GM23338 (cell line): Measurements from ENCODE around the gene DYNLT2B. TPM values are rescaled to one million over a fixed set of nuclear protein-coding genes. Genes with fewer than 3 reads are reported as not detected.
A peak's percentile ranks its signal among the peaks of the same experiment; 100 is the strongest.

ENCODE experiments used
- ATAC-seq: fragments of 200-7000 bp; cut with Tn5 transposase; 3 replicates; pipeline ENCODE4 v1.9.1; 2020
- DNase-seq: peaks from one replicate; pipeline ENCODE4 v3.0.0-alpha.2; 2015; ENCODE audit warnings: low spot score
- H2AFZ ChIP-seq: fragments of 200-600 bp; sonication (generic); 2 replicates; pipeline ENCODE4 v1.8.0; 2016; ENCODE audit warnings: antibody characterized with exemption, mild to moderate bottlenecking, moderate library complexity
- H3F3A ChIP-seq: fragments of 200-600 bp; sonication (generic); replicated peaks from 2 replicates; pipeline ENCODE4 v1.8.0; 2017; ENCODE audit warnings: antibody characterized with exemption, mixed run types, low read depth
- H3K27ac ChIP-seq: fragments of 200-600 bp; sonication (generic); 2 replicates; pipeline ENCODE4 v1.6.1; 2016; ENCODE audit warnings: low read depth
- H3K27me3 ChIP-seq: fragments of 200-600 bp; sonication (generic); 2 replicates; pipeline ENCODE4 v1.8.0; 2016; ENCODE audit warnings: mild to moderate bottlenecking, mixed run types, moderate library complexity; ENCODE audit not compliant: insufficient read depth
- H3K36me3 ChIP-seq: fragments of 200-600 bp; sonication (generic); 2 replicates; pipeline ENCODE4 v1.8.0; 2016; ENCODE audit warnings: mild to moderate bottlenecking; ENCODE audit not compliant: insufficient read depth
- H3K4me1 ChIP-seq: fragments of 200-600 bp; sonication (generic); 2 replicates; pipeline ENCODE4 v1.8.0; 2016; ENCODE audit warnings: mild to moderate bottlenecking, moderate library complexity; ENCODE audit not compliant: insufficient read depth
- H3K4me2 ChIP-seq: fragments of 200-600 bp; sonication (generic); 2 replicates; pipeline ENCODE4 v1.7.1; 2017; ENCODE audit warnings: mixed run types
- H3K4me3 ChIP-seq: fragments of 200-600 bp; sonication (generic); 2 replicates; pipeline ENCODE4 v1.6.1; 2016; ENCODE audit warnings: mixed run types
- H3K79me2 ChIP-seq: fragments of 200-600 bp; sonication (generic); replicated peaks from 2 replicates; pipeline ENCODE4 v1.8.0; 2017; ENCODE audit warnings: mild to moderate bottlenecking; ENCODE audit not compliant: insufficient read depth
- H3K9me2 ChIP-seq: fragments of 200-600 bp; sonication (generic); 2 replicates; pipeline ENCODE4 v1.8.0; 2017; ENCODE audit not compliant: insufficient read depth
- H4K20me1 ChIP-seq: fragments of 200-600 bp; sonication (generic); replicated peaks from 2 replicates; pipeline ENCODE4 v1.8.0; 2017; ENCODE audit warnings: mild to moderate bottlenecking; ENCODE audit not compliant: insufficient read depth
- H3K27ac Mint-ChIP-seq: 2 replicates; pipeline ENCODE4 v1.8.0; 2020; ENCODE audit warnings: inconsistent platforms, mild to moderate bottlenecking, moderate library complexity, mixed read lengths
- H3K27me3 Mint-ChIP-seq: 3 replicates; pipeline ENCODE4 v1.8.0; 2022; ENCODE audit warnings: low read depth, mild to moderate bottlenecking, moderate library complexity, mixed read lengths, inconsistent platforms; ENCODE audit not compliant: insufficient read depth, poor library complexity
- H3K36me3 Mint-ChIP-seq: 3 replicates; pipeline ENCODE4 v1.8.0; 2021; ENCODE audit warnings: low read depth, mild to moderate bottlenecking, inconsistent platforms, moderate library complexity, mixed read lengths
- H3K4me1 Mint-ChIP-seq: 3 replicates; pipeline ENCODE4 v1.8.0; 2020; ENCODE audit warnings: mild to moderate bottlenecking, inconsistent platforms, mixed read lengths
- H3K4me3 Mint-ChIP-seq: 3 replicates; pipeline ENCODE4 v1.8.0; 2021; ENCODE audit warnings: moderate library complexity, mild to moderate bottlenecking, inconsistent platforms, mixed read lengths
- H3K9me3 Mint-ChIP-seq: 3 replicates; pipeline ENCODE4 v1.8.0; 2020; ENCODE audit warnings: moderate library complexity, mild to moderate bottlenecking, inconsistent platforms, mixed read lengths
- CREB1 ChIP-seq: fragments of 250-450 bp; sonication (Bioruptor Pico); IDR thresholded peaks from 2 replicates; pipeline ENCODE4 v1.5.0; 2020; ENCODE audit warnings: low read depth, mild to moderate bottlenecking, moderate library complexity
- EZH2 ChIP-seq: fragments of 200-600 bp; sonication (generic); IDR thresholded peaks from one replicate; pipeline ENCODE4 v1.8.0; 2017; ENCODE audit warnings: antibody characterized with exemption, mild to moderate bottlenecking, low read depth; ENCODE audit not compliant: unreplicated experiment
- EZH2phosphoT487 ChIP-seq: fragments of 200-600 bp; sonication (generic); IDR thresholded peaks from one replicate; pipeline ENCODE4 v1.8.1; 2018; ENCODE audit warnings: antibody characterized with exemption; ENCODE audit not compliant: unreplicated experiment
- JUNB ChIP-seq: IDR thresholded peaks from one replicate; pipeline ENCODE4 v1.6.1; 2016; ENCODE audit warnings: antibody characterized with exemption; ENCODE audit not compliant: unreplicated experiment
- NANOG ChIP-seq: IDR thresholded peaks from 2 replicates; pipeline ENCODE4 v1.6.1; 2016; ENCODE audit warnings: antibody characterized with exemption, borderline replicate concordance
- STAT1 ChIP-seq: IDR thresholded peaks from one replicate; pipeline ENCODE4 v1.6.1; 2016; ENCODE audit warnings: antibody characterized with exemption; ENCODE audit not compliant: unreplicated experiment
- ZNF114 ChIP-seq: fragments of 250-450 bp; sonication (Bioruptor Pico); IDR thresholded peaks from 2 replicates; pipeline ENCODE4 v1.5.0; 2020; ENCODE audit warnings: mild to moderate bottlenecking, moderate library complexity
- ZNF331 ChIP-seq: fragments of 250-450 bp; sonication (Bioruptor Pico); IDR thresholded peaks from 2 replicates; pipeline ENCODE4 v1.5.0; 2020; ENCODE audit warnings: low read depth, mild to moderate bottlenecking, moderate library complexity
- polyA plus RNA-seq: library from polyadenylated mRNA; unstranded; fragments of >200 nt; fragmentation: Nextera tagmentation; extraction: Ambion mirVana; gene quantifications from 2 replicates; pipeline ENCODE4 v1.2.1, GENCODE V29; 2016
- total RNA-seq: library from RNA; depleted of rRNA; stranded (reverse); fragments of >200 nt; shearing (Covaris generic); gene quantifications from 2 replicates; pipeline ENCODE4 v1.2.3, GENCODE V29; 2014
- TF ChIP-seq, protein P1 (sequence below): IDR thresholded peaks from 2 replicates; pipeline ENCODE4 v1.6.1; 2016; ENCODE audit warnings: antibody characterized with exemption
- TF ChIP-seq, protein P2 (sequence below): fragments of 250-450 bp; sonication (Bioruptor Pico); IDR thresholded peaks from 2 replicates; pipeline ENCODE4 v1.5.0; 2020; ENCODE audit warnings: mild to moderate bottlenecking, moderate library complexity
- TF ChIP-seq, protein P3 (sequence below), 2 experiments: fragments of 200-600 bp in 1 of 2; sonication (generic) in 1 of 2; conservative IDR thresholded peaks; 2 replicates each; pipeline versions ENCODE4 v1.5.1 to v1.6.1; 2016 to 2017; ENCODE audit warnings: antibody characterized with exemption in 2 of 2, low read depth in 2 of 2, mild to moderate bottlenecking in 2 of 2, moderate library complexity in 1 of 2
- TF ChIP-seq, protein P4 (sequence below): IDR thresholded peaks from one replicate; pipeline ENCODE4 v1.6.1; 2018; ENCODE audit warnings: antibody characterized with exemption; ENCODE audit not compliant: unreplicated experiment

The DYNLT2B gene
- total and polyA plus RNA-seq, 2 experiments from 2014 or later, result 11.3 to 42.7 TPM

DNA sequence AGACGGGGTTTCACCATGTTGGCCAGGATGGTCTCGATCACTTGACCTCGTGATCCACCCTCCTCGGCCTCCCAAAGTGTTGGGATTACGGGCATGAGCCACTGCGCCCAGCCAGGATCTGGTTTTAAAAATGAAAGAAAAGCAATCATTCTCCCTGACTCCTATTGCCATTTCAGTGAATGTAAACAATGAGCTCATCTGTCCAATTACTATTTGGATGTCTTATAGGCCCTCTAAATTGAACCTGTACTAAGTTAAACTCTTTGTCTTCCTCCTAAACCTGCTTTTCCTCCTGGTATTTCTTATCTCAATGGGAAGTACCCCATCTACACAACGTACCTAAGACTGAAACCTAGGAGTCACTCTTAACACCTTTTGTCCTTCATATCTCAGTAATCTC lies 54.2 kb downstream of the DYNLT2B start:
- no peak for TF ChIP-seq NANOG
- TF ChIP-seq, protein P1, sequence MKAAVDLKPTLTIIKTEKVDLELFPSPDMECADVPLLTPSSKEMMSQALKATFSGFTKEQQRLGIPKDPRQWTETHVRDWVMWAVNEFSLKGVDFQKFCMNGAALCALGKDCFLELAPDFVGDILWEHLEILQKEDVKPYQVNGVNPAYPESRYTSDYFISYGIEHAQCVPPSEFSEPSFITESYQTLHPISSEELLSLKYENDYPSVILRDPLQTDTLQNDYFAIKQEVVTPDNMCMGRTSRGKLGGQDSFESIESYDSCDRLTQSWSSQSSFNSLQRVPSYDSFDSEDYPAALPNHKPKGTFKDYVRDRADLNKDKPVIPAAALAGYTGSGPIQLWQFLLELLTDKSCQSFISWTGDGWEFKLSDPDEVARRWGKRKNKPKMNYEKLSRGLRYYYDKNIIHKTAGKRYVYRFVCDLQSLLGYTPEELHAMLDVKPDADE, result no peak
- TF ChIP-seq ZNF331, result no peak
- TF ChIP-seq EZH2phosphoT487, result no peak
- no peak for TF ChIP-seq JUNB
- TF ChIP-seq, protein P2, sequence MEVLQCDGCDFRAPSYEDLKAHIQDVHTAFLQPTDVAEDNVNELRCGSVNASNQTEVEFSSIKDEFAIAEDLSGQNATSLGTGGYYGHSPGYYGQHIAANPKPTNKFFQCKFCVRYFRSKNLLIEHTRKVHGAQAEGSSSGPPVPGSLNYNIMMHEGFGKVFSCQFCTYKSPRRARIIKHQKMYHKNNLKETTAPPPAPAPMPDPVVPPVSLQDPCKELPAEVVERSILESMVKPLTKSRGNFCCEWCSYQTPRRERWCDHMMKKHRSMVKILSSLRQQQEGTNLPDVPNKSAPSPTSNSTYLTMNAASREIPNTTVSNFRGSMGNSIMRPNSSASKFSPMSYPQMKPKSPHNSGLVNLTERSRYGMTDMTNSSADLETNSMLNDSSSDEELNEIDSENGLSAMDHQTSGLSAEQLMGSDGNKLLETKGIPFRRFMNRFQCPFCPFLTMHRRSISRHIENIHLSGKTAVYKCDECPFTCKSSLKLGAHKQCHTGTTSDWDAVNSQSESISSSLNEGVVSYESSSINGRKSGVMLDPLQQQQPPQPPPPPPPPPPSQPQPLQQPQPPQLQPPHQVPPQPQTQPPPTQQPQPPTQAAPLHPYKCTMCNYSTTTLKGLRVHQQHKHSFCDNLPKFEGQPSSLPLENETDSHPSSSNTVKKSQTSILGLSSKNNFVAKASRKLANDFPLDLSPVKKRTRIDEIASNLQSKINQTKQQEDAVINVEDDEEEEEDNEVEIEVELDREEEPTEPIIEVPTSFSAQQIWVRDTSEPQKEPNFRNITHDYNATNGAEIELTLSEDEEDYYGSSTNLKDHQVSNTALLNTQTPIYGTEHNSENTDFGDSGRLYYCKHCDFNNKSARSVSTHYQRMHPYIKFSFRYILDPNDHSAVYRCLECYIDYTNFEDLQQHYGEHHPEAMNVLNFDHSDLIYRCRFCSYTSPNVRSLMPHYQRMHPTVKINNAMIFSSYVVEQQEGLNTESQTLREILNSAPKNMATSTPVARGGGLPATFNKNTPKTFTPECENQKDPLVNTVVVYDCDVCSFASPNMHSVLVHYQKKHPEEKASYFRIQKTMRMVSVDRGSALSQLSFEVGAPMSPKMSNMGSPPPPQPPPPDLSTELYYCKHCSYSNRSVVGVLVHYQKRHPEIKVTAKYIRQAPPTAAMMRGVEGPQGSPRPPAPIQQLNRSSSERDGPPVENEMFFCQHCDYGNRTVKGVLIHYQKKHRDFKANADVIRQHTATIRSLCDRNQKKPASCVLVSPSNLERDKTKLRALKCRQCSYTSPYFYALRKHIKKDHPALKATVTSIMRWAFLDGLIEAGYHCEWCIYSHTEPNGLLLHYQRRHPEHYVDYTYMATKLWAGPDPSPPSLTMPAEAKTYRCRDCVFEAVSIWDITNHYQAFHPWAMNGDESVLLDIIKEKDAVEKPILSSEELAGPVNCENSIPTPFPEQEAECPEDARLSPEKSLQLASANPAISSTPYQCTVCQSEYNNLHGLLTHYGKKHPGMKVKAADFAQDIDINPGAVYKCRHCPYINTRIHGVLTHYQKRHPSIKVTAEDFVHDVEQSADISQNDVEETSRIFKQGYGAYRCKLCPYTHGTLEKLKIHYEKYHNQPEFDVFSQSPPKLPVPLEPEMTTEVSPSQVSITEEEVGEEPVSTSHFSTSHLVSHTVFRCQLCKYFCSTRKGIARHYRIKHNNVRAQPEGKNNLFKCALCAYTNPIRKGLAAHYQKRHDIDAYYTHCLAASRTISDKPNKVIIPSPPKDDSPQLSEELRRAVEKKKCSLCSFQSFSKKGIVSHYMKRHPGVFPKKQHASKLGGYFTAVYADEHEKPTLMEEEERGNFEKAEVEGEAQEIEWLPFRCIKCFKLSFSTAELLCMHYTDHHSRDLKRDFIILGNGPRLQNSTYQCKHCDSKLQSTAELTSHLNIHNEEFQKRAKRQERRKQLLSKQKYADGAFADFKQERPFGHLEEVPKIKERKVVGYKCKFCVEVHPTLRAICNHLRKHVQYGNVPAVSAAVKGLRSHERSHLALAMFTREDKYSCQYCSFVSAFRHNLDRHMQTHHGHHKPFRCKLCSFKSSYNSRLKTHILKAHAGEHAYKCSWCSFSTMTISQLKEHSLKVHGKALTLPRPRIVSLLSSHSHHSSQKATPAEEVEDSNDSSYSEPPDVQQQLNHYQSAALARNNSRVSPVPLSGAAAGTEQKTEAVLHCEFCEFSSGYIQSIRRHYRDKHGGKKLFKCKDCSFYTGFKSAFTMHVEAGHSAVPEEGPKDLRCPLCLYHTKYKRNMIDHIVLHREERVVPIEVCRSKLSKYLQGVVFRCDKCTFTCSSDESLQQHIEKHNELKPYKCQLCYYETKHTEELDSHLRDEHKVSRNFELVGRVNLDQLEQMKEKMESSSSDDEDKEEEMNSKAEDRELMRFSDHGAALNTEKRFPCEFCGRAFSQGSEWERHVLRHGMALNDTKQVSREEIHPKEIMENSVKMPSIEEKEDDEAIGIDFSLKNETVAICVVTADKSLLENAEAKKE, result no peak
- no peak for TF ChIP-seq ZNF114 (CRISPR knock-in tag)
- TF ChIP-seq STAT1, result no peak
- TF ChIP-seq CREB1, result no peak
- no peak for TF ChIP-seq EZH2
- TF ChIP-seq, protein P3, sequence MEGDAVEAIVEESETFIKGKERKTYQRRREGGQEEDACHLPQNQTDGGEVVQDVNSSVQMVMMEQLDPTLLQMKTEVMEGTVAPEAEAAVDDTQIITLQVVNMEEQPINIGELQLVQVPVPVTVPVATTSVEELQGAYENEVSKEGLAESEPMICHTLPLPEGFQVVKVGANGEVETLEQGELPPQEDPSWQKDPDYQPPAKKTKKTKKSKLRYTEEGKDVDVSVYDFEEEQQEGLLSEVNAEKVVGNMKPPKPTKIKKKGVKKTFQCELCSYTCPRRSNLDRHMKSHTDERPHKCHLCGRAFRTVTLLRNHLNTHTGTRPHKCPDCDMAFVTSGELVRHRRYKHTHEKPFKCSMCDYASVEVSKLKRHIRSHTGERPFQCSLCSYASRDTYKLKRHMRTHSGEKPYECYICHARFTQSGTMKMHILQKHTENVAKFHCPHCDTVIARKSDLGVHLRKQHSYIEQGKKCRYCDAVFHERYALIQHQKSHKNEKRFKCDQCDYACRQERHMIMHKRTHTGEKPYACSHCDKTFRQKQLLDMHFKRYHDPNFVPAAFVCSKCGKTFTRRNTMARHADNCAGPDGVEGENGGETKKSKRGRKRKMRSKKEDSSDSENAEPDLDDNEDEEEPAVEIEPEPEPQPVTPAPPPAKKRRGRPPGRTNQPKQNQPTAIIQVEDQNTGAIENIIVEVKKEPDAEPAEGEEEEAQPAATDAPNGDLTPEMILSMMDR (conservative IDR thresholded peaks at IDR 0.05; ENCODE audit: low read depth in 2 of 2), result no peak
- TF ChIP-seq, protein P4, sequence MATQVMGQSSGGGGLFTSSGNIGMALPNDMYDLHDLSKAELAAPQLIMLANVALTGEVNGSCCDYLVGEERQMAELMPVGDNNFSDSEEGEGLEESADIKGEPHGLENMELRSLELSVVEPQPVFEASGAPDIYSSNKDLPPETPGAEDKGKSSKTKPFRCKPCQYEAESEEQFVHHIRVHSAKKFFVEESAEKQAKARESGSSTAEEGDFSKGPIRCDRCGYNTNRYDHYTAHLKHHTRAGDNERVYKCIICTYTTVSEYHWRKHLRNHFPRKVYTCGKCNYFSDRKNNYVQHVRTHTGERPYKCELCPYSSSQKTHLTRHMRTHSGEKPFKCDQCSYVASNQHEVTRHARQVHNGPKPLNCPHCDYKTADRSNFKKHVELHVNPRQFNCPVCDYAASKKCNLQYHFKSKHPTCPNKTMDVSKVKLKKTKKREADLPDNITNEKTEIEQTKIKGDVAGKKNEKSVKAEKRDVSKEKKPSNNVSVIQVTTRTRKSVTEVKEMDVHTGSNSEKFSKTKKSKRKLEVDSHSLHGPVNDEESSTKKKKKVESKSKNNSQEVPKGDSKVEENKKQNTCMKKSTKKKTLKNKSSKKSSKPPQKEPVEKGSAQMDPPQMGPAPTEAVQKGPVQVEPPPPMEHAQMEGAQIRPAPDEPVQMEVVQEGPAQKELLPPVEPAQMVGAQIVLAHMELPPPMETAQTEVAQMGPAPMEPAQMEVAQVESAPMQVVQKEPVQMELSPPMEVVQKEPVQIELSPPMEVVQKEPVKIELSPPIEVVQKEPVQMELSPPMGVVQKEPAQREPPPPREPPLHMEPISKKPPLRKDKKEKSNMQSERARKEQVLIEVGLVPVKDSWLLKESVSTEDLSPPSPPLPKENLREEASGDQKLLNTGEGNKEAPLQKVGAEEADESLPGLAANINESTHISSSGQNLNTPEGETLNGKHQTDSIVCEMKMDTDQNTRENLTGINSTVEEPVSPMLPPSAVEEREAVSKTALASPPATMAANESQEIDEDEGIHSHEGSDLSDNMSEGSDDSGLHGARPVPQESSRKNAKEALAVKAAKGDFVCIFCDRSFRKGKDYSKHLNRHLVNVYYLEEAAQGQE, result no peak
- peaks cover 22% of the 10 kb centered on the region for H3K4me1 Mint-ChIP-seq
- H3K27me3 Mint-ChIP-seq, result peaks cover 3% of the 10 kb centered on the region
- H3K36me3 Mint-ChIP-seq, result peaks cover 38% of the 10 kb centered on the region
- no peaks in the 10 kb centered on the region for H3K27me3 ChIP-seq
- no peak overlapping the region for H2AFZ ChIP-seq
- H3K4me3 Mint-ChIP-seq, result no peak overlapping the region
- peak overlapping the region; percentile 87; the same call in 1 of the 2 replicates for H3K27ac ChIP-seq
- no peak overlapping the region for H3K4me2 ChIP-seq
- H3F3A ChIP-seq, result no peaks in the 10 kb centered on the region
- H3K79me2 ChIP-seq, result peaks cover 10% of the 10 kb centered on the region
- no peaks in the 10 kb centered on the region for H3K9me2 ChIP-seq
- H3K27ac Mint-ChIP-seq, result no peak overlapping the region
- peaks cover 16% of the 10 kb centered on the region for H3K4me1 ChIP-seq
- no peaks in the 10 kb centered on the region for H4K20me1 ChIP-seq
- H3K9me3 Mint-ChIP-seq, result no peaks in the 10 kb centered on the region
- peaks cover 5% of the 10 kb centered on the region; the same call in 1 of the 2 replicates for H3K36me3 ChIP-seq
- ATAC-seq (no peak), DNase-seq (no peak)
- H3K4me3 ChIP-seq, result no peak overlapping the region
